GM19043 (cell line): ENCODE measurements around the gene RSU1.

Experiments used
- ATAC-seq: cut with Tn5 transposase; IDR thresholded peaks from one replicate; pipeline ENCODE4 v1.9.1; 2021; ENCODE audit warnings: low read depth; ENCODE audit not compliant: unreplicated experiment

RSU1 gene

GRCh38 chr10:16686054-16686902, 130.9 kb downstream of the RSU1 start:
- ATAC-seq: no peak

GRCh38 chr10:16685551-16685950, 131.7 kb downstream of the RSU1 start:
- ATAC-seq: no peak

GRCh38 chr10:16681521-16681920, 135.7 kb downstream of the RSU1 start:
- ATAC-seq: no peak

GRCh38 chr10:16679511-16679910, 137.7 kb downstream of the RSU1 start:
- no peak for ATAC-seq

GRCh38 chr10:16675334-16675733, 141.9 kb downstream of the RSU1 start:
- ATAC-seq: no peak

GRCh38 chr10:16674147-16674703, 143.0 kb downstream of the RSU1 start:
- ATAC-seq: no peak

DNA sequence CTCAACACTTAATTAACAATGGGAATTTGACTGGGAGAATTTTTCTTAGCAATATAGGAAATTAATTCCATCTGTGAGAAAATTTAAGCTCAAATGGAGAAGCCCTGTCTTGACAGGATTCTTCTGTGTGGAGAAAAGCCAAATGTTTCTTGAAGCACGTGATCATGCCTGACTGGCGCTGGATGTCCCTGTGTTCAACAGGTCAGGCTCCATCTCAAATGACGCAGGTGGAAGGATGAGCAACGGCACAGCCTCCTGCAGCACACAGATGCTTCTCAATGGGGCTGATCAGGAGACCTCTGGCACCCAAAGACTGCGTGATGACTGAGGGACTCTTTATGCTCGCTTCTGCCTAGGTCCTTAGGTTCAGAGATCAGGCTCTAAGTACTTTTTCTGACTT, 143.8 kb downstream of the RSU1 start:
- no peak for ATAC-seq

DNA sequence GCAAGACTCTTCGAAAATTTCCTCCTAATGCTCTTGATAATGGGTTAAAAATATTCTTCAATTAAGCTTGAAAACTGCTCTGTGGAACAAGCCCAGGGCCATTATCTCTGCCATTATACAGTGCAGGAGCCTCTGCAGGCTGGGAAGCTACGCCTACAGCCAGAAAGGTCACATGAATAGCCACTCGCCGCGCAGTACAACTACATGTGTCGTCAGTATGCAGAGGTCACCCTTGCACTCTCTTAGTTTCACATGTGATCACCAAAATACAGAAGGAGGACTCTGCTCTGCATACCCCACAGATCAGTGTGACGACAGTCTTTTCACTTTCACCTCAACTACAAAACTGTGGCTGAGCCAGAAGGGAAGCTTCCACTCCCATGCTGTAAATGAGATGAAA, 153.8 kb downstream of the RSU1 start:
- no peak for ATAC-seq

DNA sequence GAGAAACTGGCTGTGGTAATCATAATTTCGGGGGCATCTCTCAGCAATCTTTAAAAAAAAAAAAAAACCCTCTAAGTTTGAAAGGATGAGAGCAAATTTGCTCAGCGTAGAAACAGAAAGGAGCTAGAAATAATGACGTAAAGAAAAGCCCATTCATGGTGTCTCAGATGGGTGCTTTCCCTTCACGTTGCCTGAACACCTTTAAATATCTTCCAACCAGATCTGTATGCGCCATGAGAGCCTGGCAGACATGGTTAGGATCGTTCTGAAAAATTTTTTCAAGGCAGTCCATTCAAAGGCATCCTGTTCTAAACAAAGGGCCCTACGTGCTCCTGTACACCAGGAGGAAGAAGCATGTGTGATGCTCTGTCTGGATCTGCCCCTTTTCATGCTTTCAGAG, 154.3 kb downstream of the RSU1 start:
- no peak for ATAC-seq

DNA sequence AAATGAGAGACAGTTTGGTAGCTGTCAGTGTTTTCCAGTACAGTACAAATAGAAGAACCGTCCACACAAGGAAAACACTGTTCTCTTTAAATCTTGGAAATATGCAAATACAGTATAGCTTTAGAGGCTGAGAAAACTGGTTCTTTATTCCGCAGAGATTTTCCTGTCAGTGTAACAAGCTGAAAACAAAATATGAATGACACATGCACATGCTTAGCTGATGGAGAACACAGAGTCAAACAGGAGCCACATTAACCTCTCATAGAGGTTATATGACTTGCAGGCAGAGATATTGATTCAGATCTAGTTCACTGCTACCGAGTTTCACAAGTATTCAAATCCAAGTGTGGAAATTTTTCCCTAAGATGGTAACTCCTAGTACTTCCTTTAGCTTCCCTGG, 160.3 kb downstream of the RSU1 start:
- no peak for ATAC-seq

GRCh38 chr10:16653224-16653623, 164.0 kb downstream of the RSU1 start:
- no peak for ATAC-seq

- ATAC-seq: no peak
These were observed 165.1 kb downstream of the RSU1 start for GRCh38 chr10:16652154-16652553.

DNA sequence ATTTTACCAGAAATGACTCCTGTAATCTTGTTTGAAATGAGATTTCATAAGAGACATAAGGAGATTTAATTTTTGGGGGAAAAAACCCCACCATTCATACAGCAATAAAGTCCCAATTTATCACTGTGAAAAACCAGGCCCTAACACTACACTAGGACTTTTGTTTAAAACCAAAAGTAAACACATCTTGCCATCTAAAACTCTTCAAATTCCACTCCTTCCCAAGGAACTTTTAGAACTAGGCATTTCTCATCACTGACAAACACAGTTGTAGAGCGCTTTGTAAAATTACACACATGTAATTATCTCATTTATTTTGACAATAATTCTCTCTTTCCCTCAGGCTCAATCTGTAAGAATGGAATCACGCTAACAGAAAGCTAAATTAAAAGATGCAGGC, 167.5 kb downstream of the RSU1 start:
- ATAC-seq: no peak

- ATAC-seq: no peak
These were observed 168.9 kb downstream of the RSU1 start for GRCh38 chr10:16648366-16648765.

DNA sequence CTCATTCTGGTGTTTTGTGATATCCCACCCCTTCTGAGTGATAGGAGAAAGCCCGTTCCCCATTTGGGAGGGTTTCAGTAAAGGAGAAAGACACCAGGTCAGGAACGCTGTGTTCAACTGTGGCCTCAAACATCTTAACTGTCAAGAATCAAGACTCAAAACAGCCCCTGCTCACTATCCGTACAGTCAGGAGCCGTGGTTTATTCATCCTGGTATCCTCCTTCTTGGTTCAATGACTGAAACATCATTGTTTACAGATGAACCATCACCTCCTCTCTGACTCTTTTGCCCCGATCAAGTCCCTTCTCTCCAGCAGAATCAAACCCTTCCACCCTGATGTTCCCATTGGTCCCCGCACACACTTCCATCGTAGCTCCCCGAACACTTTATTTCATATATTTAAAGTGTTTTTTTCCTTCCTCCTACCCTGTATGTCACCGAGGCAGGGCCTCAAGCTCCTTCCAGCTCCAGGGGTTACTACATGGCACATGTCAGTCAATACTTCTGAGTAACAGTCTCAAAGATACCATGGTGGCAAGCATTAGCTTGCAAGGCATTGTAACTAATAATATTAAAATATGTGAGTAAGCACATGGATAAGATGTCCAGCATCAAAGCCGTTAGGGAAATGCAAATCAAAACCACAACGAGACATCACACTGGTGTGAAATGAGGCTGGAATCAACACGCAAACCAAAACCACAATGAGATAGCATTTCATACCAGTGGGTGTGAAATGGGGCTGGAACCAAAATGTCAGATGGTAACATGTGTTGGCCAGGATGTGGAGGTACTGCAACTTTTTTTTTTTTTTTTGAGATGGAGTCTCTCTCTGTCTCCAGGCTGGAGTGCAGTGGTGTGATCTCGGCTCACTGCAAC, 170.8 kb downstream of the RSU1 start:
- ATAC-seq: no peak

DNA sequence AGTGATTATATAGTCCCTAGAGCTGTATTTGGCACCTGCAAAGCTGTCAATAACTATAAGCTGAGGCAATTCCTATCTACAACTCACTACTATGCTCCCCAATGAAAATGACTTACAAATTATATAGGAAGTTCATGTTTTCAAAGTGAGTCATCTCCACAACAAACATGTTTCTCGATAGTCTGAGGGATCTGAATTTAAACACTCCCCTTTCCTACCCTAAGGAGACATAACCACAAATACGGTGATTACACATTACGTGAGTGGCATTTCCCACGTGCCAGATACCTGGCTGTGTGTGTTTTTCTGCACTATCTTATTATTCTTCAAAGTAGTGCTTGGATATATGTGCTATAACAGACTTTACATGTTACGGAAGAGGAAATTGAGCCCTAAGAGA, 173.1 kb downstream of the RSU1 start:
- ATAC-seq: no peak

- no peak for ATAC-seq
These were observed 173.7 kb downstream of the RSU1 start for GRCh38 chr10:16643502-16643901.

- ATAC-seq: no peak
These were observed 177.1 kb downstream of the RSU1 start for GRCh38 chr10:16640153-16640552.

GRCh38 chr10:16639471-16639870, 177.8 kb downstream of the RSU1 start:
- ATAC-seq: no peak

DNA sequence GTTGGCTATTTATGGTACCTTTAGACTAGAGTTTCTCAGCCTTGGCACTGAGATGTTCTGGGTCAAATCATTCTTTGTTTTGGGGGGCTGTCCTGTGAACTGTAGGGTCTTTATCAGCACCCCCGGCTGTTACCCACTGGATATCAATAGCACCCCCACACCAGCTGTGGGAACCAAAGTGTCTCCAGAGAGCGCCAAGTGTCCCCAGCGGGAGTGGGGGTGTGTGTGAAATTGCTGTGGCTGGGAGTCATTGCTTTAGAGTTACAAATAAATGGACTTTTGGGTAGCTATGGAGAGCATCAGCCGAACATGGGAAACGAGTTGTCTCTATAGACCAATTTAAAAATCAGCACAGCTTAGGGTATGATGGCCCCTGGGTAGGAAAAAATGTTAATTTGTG, 184.2 kb downstream of the RSU1 start:
- no peak for ATAC-seq

- no peak for ATAC-seq
These were observed 190.5 kb downstream of the RSU1 start for GRCh38 chr10:16626697-16627096.
